Measurements from ENCODE around the gene COL9A1.

The COL9A1 gene

DNA sequence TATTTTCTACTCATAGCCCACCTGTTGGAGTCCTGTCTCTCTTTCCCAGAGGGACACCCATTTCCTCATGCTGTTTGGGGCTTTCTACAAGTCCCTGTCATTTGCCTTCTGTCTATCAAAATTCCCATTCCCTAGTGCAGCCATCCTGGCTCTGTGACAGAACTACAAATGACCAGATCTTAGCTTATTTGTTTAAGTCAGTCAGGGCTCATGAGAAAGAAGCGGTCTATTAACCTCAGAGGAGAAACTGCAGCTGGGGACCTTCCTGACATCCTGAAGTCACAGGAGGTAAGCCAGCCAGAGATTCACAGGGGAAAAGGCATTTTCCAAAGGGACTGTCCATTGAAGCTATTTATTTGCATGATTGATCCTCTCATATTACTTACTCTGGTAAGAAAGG lies 1.7 kb upstream of the COL9A1 start:
- TF ChIP-seq, protein P1, sequence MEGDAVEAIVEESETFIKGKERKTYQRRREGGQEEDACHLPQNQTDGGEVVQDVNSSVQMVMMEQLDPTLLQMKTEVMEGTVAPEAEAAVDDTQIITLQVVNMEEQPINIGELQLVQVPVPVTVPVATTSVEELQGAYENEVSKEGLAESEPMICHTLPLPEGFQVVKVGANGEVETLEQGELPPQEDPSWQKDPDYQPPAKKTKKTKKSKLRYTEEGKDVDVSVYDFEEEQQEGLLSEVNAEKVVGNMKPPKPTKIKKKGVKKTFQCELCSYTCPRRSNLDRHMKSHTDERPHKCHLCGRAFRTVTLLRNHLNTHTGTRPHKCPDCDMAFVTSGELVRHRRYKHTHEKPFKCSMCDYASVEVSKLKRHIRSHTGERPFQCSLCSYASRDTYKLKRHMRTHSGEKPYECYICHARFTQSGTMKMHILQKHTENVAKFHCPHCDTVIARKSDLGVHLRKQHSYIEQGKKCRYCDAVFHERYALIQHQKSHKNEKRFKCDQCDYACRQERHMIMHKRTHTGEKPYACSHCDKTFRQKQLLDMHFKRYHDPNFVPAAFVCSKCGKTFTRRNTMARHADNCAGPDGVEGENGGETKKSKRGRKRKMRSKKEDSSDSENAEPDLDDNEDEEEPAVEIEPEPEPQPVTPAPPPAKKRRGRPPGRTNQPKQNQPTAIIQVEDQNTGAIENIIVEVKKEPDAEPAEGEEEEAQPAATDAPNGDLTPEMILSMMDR (IDR thresholded peaks at IDR 0.05; ENCODE audit: borderline replicate concordance, extremely low read depth, low read length, poor library complexity, severe bottlenecking): no peak
- no peak for TF ChIP-seq EZH2 (IDR thresholded peaks at IDR 0.05; ENCODE audit: borderline replicate concordance, low read depth, low read length, severe bottlenecking)
- Histone ChIP-seq H3K4me3 (ENCODE audit: low read depth in 1 of 2, low read length in 2 of 2) (no peak overlapping the region), H2AFZ (ENCODE audit: low read depth, low read length) (no peak overlapping the region), H3K36me3 (ENCODE audit: insufficient read depth, low read length) (no peaks in the 10 kb centered on the region), H3K79me2 (ENCODE audit: insufficient read depth, low read length) (no peaks in the 10 kb centered on the region), H3K4me1 (ENCODE audit: insufficient read depth, low read length) (no peaks in the 10 kb centered on the region), H3K27me3 (ENCODE audit: insufficient read depth, low read length, poor library complexity) (peaks cover 5% of the 10 kb centered on the region), H3K27ac (ENCODE audit: low read length) (no peak overlapping the region), H3K9me3 (ENCODE audit: insufficient read depth, low read length, severe bottlenecking) (no peaks in the 10 kb centered on the region), H3K4me2 (ENCODE audit: insufficient read depth, low read length) (no peak overlapping the region), H4K20me1 (ENCODE audit: insufficient read depth, low read length) (no peaks in the 10 kb centered on the region), H3K9ac (ENCODE audit: low read depth, low read length) (no peak overlapping the region)
- no peak for ATAC-seq (ENCODE audit: insufficient read depth, low read depth)
- DNase-seq: no peak

DNA sequence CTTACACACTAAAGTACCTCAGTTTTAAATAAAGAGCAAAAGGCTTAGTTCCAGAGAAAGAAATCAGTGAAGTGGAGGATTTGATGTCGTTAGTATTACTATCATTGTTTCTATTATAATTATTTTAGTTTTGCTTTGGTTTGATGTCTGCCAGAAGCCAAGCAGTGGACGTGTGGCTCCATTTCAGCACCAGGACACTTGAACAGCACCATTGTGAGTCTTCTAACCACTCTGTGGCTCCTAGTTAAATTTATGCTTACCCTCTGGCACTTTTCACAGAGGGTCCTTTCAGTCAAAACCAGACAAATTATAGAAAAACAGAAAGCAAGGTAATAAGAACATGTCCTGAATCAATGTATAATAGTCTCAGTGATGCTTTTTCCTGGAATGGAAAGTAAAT lies 3.4 kb downstream of the COL9A1 start:
- ATAC-seq (ENCODE audit: insufficient read depth, low read depth) (no peak), DNase-seq (peak; percentile 12)
- H2AFZ ChIP-seq (ENCODE audit: low read depth, low read length): no peak overlapping the region
- no peak overlapping the region for H3K4me3 ChIP-seq (ENCODE audit: low read depth in 1 of 2, low read length in 2 of 2)
- no peak overlapping the region for H3K9ac ChIP-seq (ENCODE audit: low read depth, low read length)
- no peaks in the 10 kb centered on the region for H3K79me2 ChIP-seq (ENCODE audit: insufficient read depth, low read length)
- no peaks in the 10 kb centered on the region for H3K4me1 ChIP-seq (ENCODE audit: insufficient read depth, low read length)
- H3K27ac ChIP-seq (ENCODE audit: low read length): no peak overlapping the region
- TF ChIP-seq, protein P1 (IDR thresholded peaks at IDR 0.05; ENCODE audit: borderline replicate concordance, extremely low read depth, low read length, poor library complexity, severe bottlenecking): no peak
- no peak for TF ChIP-seq EZH2 (IDR thresholded peaks at IDR 0.05; ENCODE audit: borderline replicate concordance, low read depth, low read length, severe bottlenecking)
- H3K4me2 ChIP-seq (ENCODE audit: insufficient read depth, low read length): no peak overlapping the region
- H3K36me3 ChIP-seq (ENCODE audit: insufficient read depth, low read length): no peaks in the 10 kb centered on the region
- no peaks in the 10 kb centered on the region for H4K20me1 ChIP-seq (ENCODE audit: insufficient read depth, low read length)
- H3K27me3 ChIP-seq (ENCODE audit: insufficient read depth, low read length, poor library complexity): no peaks in the 10 kb centered on the region
- H3K9me3 ChIP-seq (ENCODE audit: insufficient read depth, low read length, severe bottlenecking): no peaks in the 10 kb centered on the region

DNA sequence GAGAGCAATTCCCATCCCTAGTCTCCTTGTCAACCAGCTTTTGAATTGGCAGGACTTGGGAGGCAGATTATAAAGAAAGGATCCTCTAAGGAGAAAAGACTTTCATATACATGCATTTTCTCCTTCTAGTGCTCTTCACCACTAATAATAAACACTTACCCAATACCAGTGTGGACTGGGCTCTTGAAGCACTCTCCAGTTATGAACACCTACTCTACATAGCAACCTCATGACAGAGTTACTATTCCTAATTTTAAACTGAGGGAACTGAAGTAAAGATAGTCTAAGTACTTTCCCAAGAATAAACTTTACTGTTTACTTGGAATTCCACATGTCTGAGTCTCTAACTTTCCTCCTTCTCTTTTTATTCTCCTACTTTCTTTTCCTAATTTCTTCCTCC lies 4.8 kb downstream of the COL9A1 start:
- no peak for TF ChIP-seq EZH2 (IDR thresholded peaks at IDR 0.05; ENCODE audit: borderline replicate concordance, low read depth, low read length, severe bottlenecking)
- TF ChIP-seq, protein P1 (IDR thresholded peaks at IDR 0.05; ENCODE audit: borderline replicate concordance, extremely low read depth, low read length, poor library complexity, severe bottlenecking): no peak
- Histone ChIP-seq H3K36me3 (ENCODE audit: insufficient read depth, low read length) (no peaks in the 10 kb centered on the region), H3K9ac (ENCODE audit: low read depth, low read length) (no peak overlapping the region), H3K9me3 (ENCODE audit: insufficient read depth, low read length, severe bottlenecking) (no peaks in the 10 kb centered on the region), H3K27me3 (ENCODE audit: insufficient read depth, low read length, poor library complexity) (no peaks in the 10 kb centered on the region), H3K4me2 (ENCODE audit: insufficient read depth, low read length) (no peak overlapping the region), H2AFZ (ENCODE audit: low read depth, low read length) (no peak overlapping the region), H3K4me1 (ENCODE audit: insufficient read depth, low read length) (no peaks in the 10 kb centered on the region), H3K79me2 (ENCODE audit: insufficient read depth, low read length) (no peaks in the 10 kb centered on the region), H4K20me1 (ENCODE audit: insufficient read depth, low read length) (no peaks in the 10 kb centered on the region), H3K27ac (ENCODE audit: low read length) (no peak overlapping the region), H3K4me3 (ENCODE audit: low read depth in 1 of 2, low read length in 2 of 2) (no peak overlapping the region)
- DNase-seq (no peak), ATAC-seq (ENCODE audit: insufficient read depth, low read depth) (no peak)

DNA sequence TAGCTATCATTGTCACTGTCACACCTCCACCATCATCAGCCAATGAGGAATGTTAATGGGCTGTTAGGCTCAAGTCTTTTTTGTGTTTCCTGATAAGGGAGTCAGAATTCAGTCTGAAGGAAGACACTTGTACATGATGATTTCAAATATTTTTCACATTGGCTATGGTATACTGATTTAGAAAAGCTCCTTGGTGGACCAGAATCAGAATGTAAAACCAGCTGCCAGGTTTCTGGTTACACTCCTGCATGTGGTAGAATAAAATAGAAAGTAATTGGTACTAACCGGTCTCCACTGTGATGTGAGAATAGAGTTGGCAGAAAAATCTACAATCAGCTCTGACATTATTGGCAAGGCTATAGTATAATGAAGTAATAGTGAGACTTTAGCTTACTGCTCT lies 10.7 kb downstream of the COL9A1 start:
- DNase-seq (no peak), ATAC-seq (ENCODE audit: insufficient read depth, low read depth) (no peak)
- Histone ChIP-seq H3K36me3 (ENCODE audit: insufficient read depth, low read length) (no peaks in the 10 kb centered on the region), H3K4me1 (ENCODE audit: insufficient read depth, low read length) (no peaks in the 10 kb centered on the region), H3K79me2 (ENCODE audit: insufficient read depth, low read length) (no peaks in the 10 kb centered on the region), H3K27me3 (ENCODE audit: insufficient read depth, low read length, poor library complexity) (peaks cover 3% of the 10 kb centered on the region), H3K9ac (ENCODE audit: low read depth, low read length) (no peak overlapping the region), H3K4me2 (ENCODE audit: insufficient read depth, low read length) (no peak overlapping the region), H4K20me1 (ENCODE audit: insufficient read depth, low read length) (no peaks in the 10 kb centered on the region), H3K27ac (ENCODE audit: low read length) (no peak overlapping the region), H3K9me3 (ENCODE audit: insufficient read depth, low read length, severe bottlenecking) (no peaks in the 10 kb centered on the region), H2AFZ (ENCODE audit: low read depth, low read length) (no peak overlapping the region), H3K4me3 (ENCODE audit: low read depth in 1 of 2, low read length in 2 of 2) (no peak overlapping the region)
- TF ChIP-seq EZH2 (IDR thresholded peaks at IDR 0.05; ENCODE audit: borderline replicate concordance, low read depth, low read length, severe bottlenecking): no peak
- TF ChIP-seq, protein P1 (IDR thresholded peaks at IDR 0.05; ENCODE audit: borderline replicate concordance, extremely low read depth, low read length, poor library complexity, severe bottlenecking): no peak
